Measurements from ENCODE around the gene SLC29A3.
A peak's percentile ranks its signal among the peaks of the same experiment; 100 is the strongest.

Gene SLC29A3

GRCh38 chr10:71302451-71302850 is 16.6 kb upstream of the SLC29A3 start:
- TF ChIP-seq, protein P1, sequence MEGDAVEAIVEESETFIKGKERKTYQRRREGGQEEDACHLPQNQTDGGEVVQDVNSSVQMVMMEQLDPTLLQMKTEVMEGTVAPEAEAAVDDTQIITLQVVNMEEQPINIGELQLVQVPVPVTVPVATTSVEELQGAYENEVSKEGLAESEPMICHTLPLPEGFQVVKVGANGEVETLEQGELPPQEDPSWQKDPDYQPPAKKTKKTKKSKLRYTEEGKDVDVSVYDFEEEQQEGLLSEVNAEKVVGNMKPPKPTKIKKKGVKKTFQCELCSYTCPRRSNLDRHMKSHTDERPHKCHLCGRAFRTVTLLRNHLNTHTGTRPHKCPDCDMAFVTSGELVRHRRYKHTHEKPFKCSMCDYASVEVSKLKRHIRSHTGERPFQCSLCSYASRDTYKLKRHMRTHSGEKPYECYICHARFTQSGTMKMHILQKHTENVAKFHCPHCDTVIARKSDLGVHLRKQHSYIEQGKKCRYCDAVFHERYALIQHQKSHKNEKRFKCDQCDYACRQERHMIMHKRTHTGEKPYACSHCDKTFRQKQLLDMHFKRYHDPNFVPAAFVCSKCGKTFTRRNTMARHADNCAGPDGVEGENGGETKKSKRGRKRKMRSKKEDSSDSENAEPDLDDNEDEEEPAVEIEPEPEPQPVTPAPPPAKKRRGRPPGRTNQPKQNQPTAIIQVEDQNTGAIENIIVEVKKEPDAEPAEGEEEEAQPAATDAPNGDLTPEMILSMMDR (conservative IDR thresholded peaks at IDR 0.05; ENCODE audit: low read depth, low read length) = no peak
- DNase-seq (ENCODE audit: low read depth) = no peak
- no peak overlapping the region for H3K4me3 ChIP-seq (ENCODE audit: low read length)

- DNase-seq (ENCODE audit: low read depth) = peak; percentile 27
- TF ChIP-seq, protein P1 (conservative IDR thresholded peaks at IDR 0.05; ENCODE audit: low read depth, low read length) = peak; percentile 60
- H3K4me3 ChIP-seq (ENCODE audit: low read length) = no peak overlapping the region
Observed at GRCh38 chr10:71302874-71303568, 16.0 kb upstream of the SLC29A3 start.

GRCh38 chr10:71303569-71303907 is 15.5 kb upstream of the SLC29A3 start:
- TF ChIP-seq, protein P1 (conservative IDR thresholded peaks at IDR 0.05; ENCODE audit: low read depth, low read length) = no peak
- DNase-seq (ENCODE audit: low read depth) = no peak
- H3K4me3 ChIP-seq (ENCODE audit: low read length) = no peak overlapping the region

- DNase-seq (ENCODE audit: low read depth) = no peak
- TF ChIP-seq, protein P1 (conservative IDR thresholded peaks at IDR 0.05; ENCODE audit: low read depth, low read length) = no peak
- no peak overlapping the region for H3K4me3 ChIP-seq (ENCODE audit: low read length)
Observed at GRCh38 chr10:71304914-71305313, 14.1 kb upstream of the SLC29A3 start.

DNA sequence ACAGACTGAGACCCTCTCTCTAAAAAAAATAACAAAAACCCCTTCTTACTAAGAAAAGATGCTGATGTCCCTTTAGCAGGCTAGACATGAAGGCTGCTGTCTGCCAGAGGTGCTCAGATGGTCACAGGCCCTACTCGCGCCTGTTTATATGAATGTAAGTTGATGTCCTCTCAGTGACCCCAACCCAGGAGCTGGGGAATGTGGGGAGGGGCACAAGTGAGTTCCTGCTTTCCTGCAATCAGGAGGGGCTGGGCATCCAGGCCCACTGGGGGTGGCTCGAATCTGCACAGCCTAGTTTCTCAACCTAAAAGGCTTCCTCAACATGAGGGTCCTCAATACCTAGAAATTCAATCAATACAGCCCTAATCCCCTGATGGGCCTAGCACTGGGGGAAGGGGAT is 12.1 kb upstream of the SLC29A3 start:
- TF ChIP-seq, protein P1 (conservative IDR thresholded peaks at IDR 0.05; ENCODE audit: low read depth, low read length) = no peak
- no peak overlapping the region for H3K4me3 ChIP-seq (ENCODE audit: low read length)
- no peak for DNase-seq (ENCODE audit: low read depth)

GRCh38 chr10:71307469-71308085 is 11.5 kb upstream of the SLC29A3 start:
- no peak for DNase-seq (ENCODE audit: low read depth)
- TF ChIP-seq, protein P1 (conservative IDR thresholded peaks at IDR 0.05; ENCODE audit: low read depth, low read length) = no peak
- H3K4me3 ChIP-seq (ENCODE audit: low read length) = no peak overlapping the region

DNA sequence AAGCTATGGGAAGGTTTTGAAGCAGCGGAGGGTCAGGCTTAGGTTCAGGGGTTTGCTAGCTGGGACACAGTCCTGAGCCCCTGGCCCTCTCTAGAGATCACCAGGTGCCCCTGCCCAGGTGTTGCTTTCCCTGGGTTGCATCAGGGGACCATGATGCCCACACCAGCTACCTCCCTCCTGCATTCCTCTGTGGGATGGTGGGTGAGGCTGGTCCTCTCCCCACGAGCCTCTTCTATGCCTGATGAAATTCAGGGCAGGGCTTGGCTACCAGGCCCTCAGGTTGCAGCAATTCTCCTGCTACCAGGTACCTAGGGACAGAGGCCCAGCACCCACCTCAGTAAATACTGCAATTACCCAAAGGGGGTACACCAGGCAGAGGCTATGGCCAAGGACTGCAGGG is 10.8 kb upstream of the SLC29A3 start:
- no peak overlapping the region for H3K4me3 ChIP-seq (ENCODE audit: low read length)
- DNase-seq (ENCODE audit: low read depth) = no peak
- TF ChIP-seq, protein P1 (conservative IDR thresholded peaks at IDR 0.05; ENCODE audit: low read depth, low read length) = no peak
